Lung (tissue), 12 donors: ENCODE results near the gene SLC66A3. TPM values are rescaled to one million over a fixed set of nuclear protein-coding genes. Genes with fewer than 3 reads are reported as not detected.
A peak's percentile ranks its signal among the peaks of the same experiment; 100 is the strongest.

Source experiments
- ATAC-seq: fragments of 200-7000 bp; cut with Tn5 transposase; one replicate; pipeline ENCODE4 v1.9.1; 2020; ENCODE audit warnings: moderate number of reproducible peaks; ENCODE audit not compliant: insufficient read depth, low FRiP score
- DNase-seq, 3 donors: peaks; one replicate each; pipeline ENCODE4 v3.0.0-alpha.2; 2013 to 2017
- H3K27ac ChIP-seq, 2 donors: one replicate each; pipeline ENCODE4 v1.5.1; 2013; ENCODE audit warnings: mild to moderate bottlenecking in 2 of 2, moderate library complexity in 2 of 2, control low read depth in 1 of 2, inconsistent platforms in 1 of 2, low read depth in 1 of 2, low read length in 1 of 2
- H3K27me3 ChIP-seq, 3 donors: one replicate each; pipeline ENCODE4 v1.5.1; 2013; ENCODE audit warnings: low read length in 2 of 3; ENCODE audit not compliant: control insufficient read depth in 3 of 3, insufficient read depth in 3 of 3
- H3K36me3 ChIP-seq, 4 donors: one replicate each; pipeline ENCODE4 v1.5.1; 2013; ENCODE audit warnings: low read length in 4 of 4, mild to moderate bottlenecking in 1 of 4, moderate library complexity in 1 of 4; ENCODE audit not compliant: control insufficient read depth in 4 of 4, insufficient read depth in 4 of 4
- H3K4me1 ChIP-seq, 5 donors: one replicate each; pipeline ENCODE4 v1.5.1; 2013; ENCODE audit warnings: low read length in 5 of 5, mild to moderate bottlenecking in 2 of 5, moderate library complexity in 1 of 5; ENCODE audit not compliant: control insufficient read depth in 5 of 5, insufficient read depth in 5 of 5
- H3K4me3 ChIP-seq: one replicate; pipeline ENCODE4 v1.5.1; 2013; ENCODE audit warnings: mild to moderate bottlenecking, control low read depth, moderate library complexity
- H3K9ac ChIP-seq, 2 donors: one replicate each; pipeline ENCODE4 v1.5.1; 2013; ENCODE audit warnings: low read length in 2 of 2, control low read depth in 1 of 2; ENCODE audit not compliant: insufficient read depth in 1 of 2
- H3K9me3 ChIP-seq, 4 donors: one replicate each; pipeline ENCODE4 v1.5.1; 2013; ENCODE audit warnings: low read length in 3 of 4, mild to moderate bottlenecking in 1 of 4, moderate library complexity in 1 of 4; ENCODE audit not compliant: control insufficient read depth in 4 of 4, insufficient read depth in 3 of 4
- CTCF ChIP-seq: IDR thresholded peaks from 2 replicates; pipeline ENCODE4 v1.5.1; 2012; ENCODE audit warnings: mild to moderate bottlenecking; ENCODE audit errors: control extremely low read depth, extremely low read depth
- WGBS, 2 donors: extraction: QIAGEN DNeasy Blood & Tissue Kit; methylation state at CpG; one replicate each; pipeline ENCODE4 v1.1.7; 2013; 5-methylcytosine and 5-hydroxymethylcytosine counted together
- polyA plus RNA-seq, 2 donors: library from polyadenylated mRNA; stranded (reverse); fragments of 200-250 nt; gene quantifications; one replicate each; pipeline ENCODE4 v1.2.1, GENCODE V29; 2013
- total RNA-seq, 2 donors: library from RNA; depleted of rRNA in 1 of 2; stranded (reverse); fragments of >200 nt in 1 of 2; gene quantifications; one replicate each; pipeline ENCODE4 v1.2.1, GENCODE V29; 2014 to 2021
- donor health status: control.
- donor health status: control.
- donor health status: Bipolar disorder and iron deficiency.
- donor health status: healthy.
- donor health status: DM: yes; HTN: yes; CAD: no.

SLC66A3 gene
- total and polyA plus RNA-seq, 4 donors: 17.6 to 27.4 (median 22.3) TPM

- no peak overlapping the region for H3K9ac ChIP-seq
- no peak for DNase-seq
Measured at GRCh38 chr2:11132036-11132671, 23.1 kb upstream of the SLC66A3 start.

GRCh38 chr2:11133238-11133935 is 21.9 kb upstream of the SLC66A3 start:
- no peak for TF ChIP-seq CTCF
- H3K9me3 ChIP-seq: no peaks in the 10 kb centered on the region
- 34 to 35% methylated on average over 25 of the region's 25 CpGs for WGBS, 2 donors
- ATAC-seq: no peak
- H3K27ac ChIP-seq: no peak overlapping the region
- H3K27me3 ChIP-seq: no peaks in the 10 kb centered on the region
- H3K4me3 ChIP-seq: peak overlapping the region; percentile 27
- H3K4me1 ChIP-seq: peaks cover 6 to 23% (median 12%) of the 10 kb centered on the region in 5 donors
- H3K9ac ChIP-seq: peak overlapping the region; percentile 12 to 80
- DNase-seq: peak; percentile 40 to 47 (median 44)
- no peaks in the 10 kb centered on the region for H3K36me3 ChIP-seq

More at GRCh38 chr2:11132036-11132671, 23.1 kb upstream of the SLC66A3 start:
- H3K36me3 ChIP-seq: no peaks in the 10 kb centered on the region
- H3K27me3 ChIP-seq: no peaks in the 10 kb centered on the region
- no peaks in the 10 kb centered on the region for H3K9me3 ChIP-seq
- no peak overlapping the region for H3K27ac ChIP-seq
- TF ChIP-seq CTCF: no peak
- no peak for ATAC-seq
- H3K4me1 ChIP-seq: peaks cover 6 to 28% (median 14%) of the 10 kb centered on the region in 5 donors
- 73 to 74% methylated on average over 19 of the region's 19 CpGs for WGBS, 2 donors
- no peak overlapping the region for H3K4me3 ChIP-seq

GRCh38 chr2:11133936-11134320 is 21.3 kb upstream of the SLC66A3 start:
- no peaks in the 10 kb centered on the region for H3K27me3 ChIP-seq
- WGBS, 2 donors: 70 to 78% methylated on average over 8 of the region's 8 CpGs
- DNase-seq: peak in 2 of 3 donors; percentile 37 to 54
- H3K27ac ChIP-seq: no peak overlapping the region
- peaks cover 6 to 21% (median 12%) of the 10 kb centered on the region in 5 donors for H3K4me1 ChIP-seq
- H3K4me3 ChIP-seq: no peak overlapping the region
- no peak overlapping the region for H3K9ac ChIP-seq
- H3K36me3 ChIP-seq: no peaks in the 10 kb centered on the region
- H3K9me3 ChIP-seq: no peaks in the 10 kb centered on the region
- no peak for ATAC-seq
- TF ChIP-seq CTCF: no peak
